GM10847 (cell line): Measurements from ENCODE around the gene STXBP1.

Experiments
- POLR2A ChIP-seq: IDR thresholded peaks from 2 replicates; pipeline ENCODE4 v1.6.1; 2011; ENCODE audit not compliant: insufficient read length; ENCODE audit errors: extremely low read depth

The STXBP1 gene

DNA sequence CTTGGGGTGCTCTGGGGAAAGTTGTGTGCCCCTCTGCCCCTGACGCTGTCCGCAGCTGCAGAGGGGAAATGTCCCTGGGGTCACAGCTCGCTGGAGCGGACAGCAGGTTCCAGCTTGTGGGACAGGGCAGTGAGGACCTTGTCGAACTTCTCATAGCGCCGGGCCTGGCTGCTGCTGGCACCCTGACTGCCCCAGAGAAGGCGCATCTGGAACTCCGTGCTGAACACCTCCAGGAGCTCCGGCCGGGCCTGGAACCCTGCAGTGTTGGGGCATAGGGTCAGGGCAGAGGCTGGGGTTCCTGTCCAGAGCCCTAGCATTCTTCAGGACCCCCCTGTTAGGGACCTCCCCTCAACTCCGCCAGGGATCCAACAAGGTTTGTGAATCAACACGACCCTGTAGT is 126.6 kb downstream of the STXBP1 start:
- TF ChIP-seq POLR2A, result no peak

DNA sequence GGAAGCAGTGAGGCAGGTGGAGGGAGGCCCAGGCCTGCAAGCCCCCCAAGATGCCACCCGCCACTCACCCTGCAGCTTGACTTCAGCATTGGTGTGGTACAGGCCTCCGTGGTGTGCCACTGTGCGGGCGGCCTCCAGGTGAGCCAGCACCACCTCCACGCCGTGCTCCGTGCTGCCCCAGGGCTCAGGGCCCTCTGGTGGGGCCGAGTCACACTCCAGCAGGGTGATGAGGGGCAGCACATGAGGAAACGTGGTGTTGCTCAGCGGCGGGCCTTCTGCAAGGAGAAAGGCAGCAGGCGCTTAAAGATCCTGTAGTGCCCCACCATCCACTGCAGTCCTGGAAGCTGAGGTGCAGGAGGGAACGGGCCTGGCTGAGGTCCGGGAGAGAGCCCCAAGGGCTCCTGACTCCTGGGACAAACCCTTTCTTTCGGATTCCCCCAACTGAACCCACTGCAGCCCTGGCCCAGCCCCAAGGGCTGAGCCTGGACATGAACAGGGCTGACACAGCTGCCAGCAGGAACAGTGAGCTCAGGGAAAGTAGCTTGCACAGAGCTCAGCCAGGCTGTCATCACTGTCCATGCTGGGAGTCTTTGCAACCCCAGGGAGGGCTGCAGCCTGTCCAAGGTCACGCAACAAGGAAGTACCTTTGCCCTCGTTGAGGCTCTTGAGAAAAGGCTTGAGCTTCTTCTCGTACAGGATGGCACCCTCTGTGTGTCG is 127.7 kb downstream of the STXBP1 start:
- TF ChIP-seq POLR2A, result no peak

DNA sequence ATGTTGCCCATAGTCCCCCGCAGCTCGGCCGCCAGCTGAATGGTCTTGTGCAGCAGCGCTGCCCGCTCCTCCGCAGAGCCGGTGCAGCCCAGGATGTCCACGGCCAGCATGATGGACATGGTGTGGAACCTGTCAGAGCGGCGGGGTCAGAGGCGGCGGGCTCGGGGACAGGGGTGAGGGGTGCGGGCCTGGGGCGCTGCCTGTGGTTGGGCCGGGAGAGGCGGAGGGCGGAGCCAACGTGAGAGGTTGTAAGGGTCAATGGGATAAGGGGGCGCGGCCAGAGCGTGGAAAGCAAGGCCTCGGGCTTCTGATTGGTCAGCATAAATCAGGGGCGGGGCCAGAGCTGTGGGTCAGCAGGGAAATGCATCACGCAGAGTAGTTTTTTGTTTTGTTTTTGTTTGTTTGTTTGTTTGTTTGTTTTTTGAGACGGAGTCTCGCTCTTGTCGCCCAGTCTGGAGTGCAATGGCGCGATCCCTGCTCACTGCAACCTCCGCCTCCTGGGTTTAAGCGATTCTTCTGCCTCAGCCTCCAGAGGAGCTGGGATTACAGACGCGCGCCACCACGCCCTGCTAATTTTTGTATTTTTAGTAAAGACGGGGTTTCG is 129.9 kb downstream of the STXBP1 start:
- no peak for TF ChIP-seq POLR2A
